Lower lobe of right lung (tissue), 2 donors: ENCODE measurements around the gene INTS7. TPM values are rescaled to one million over a fixed set of nuclear protein-coding genes. Genes with fewer than 3 reads are reported as not detected.
"Not testable (repeated sequence)": the region's sequence is repeated elsewhere in the genome, so short reads cannot be mapped to it uniquely, and the experiment has no call there.

Source experiments
- ATAC-seq, 2 donors: fragments of 200-7000 bp; cut with Tn5 transposase; one replicate each; pipeline ENCODE4 v1.9.1; 2020 to 2022; ENCODE audit warnings: mild to moderate bottlenecking in 2 of 2, moderate library complexity in 2 of 2
- DNase-seq: peaks from one replicate; pipeline ENCODE4 v3.0.0-alpha.2; 2020
- H3K27ac ChIP-seq: fragments of 200-600 bp; one replicate; pipeline ENCODE4 v1.8.0; 2022
- H3K27me3 ChIP-seq: fragments of 200-600 bp; one replicate; pipeline ENCODE4 v1.8.0; 2022; ENCODE audit warnings: low read depth
- H3K36me3 ChIP-seq: fragments of 200-600 bp; one replicate; pipeline ENCODE4 v1.8.0; 2022; ENCODE audit warnings: mild to moderate bottlenecking
- H3K4me1 ChIP-seq: fragments of 200-600 bp; one replicate; pipeline ENCODE4 v1.8.0; 2022
- H3K4me3 ChIP-seq: fragments of 200-600 bp; one replicate; pipeline ENCODE4 v1.8.0; 2022; ENCODE audit warnings: mild to moderate bottlenecking
- H3K9me3 ChIP-seq: fragments of 200-600 bp; one replicate; pipeline ENCODE4 v1.8.0; 2022
- CTCF ChIP-seq: fragments of 200-600 bp; IDR thresholded peaks from one replicate; pipeline ENCODE4 v1.8.0; 2022; ENCODE audit warnings: antibody characterized with exemption, mild to moderate bottlenecking
- intact Hi-C: fragments of 100-400 bp; cut with DNase I; formaldehyde crosslinking; loops from one replicate; pipeline ENCODE4 v1.11.0; 2022
- total RNA-seq: library from RNA; stranded (reverse); fragmentation: NEBNext Ultra II Directional; extraction: Animal tissue kit (Norgen Biotek cat#: 25700); gene quantifications from one replicate; pipeline ENCODE4 v1.2.1, GENCODE V29; 2021
- donor health status: DM: no; HTN: yes; CAD: no; lungs with severe emphysema.

INTS7 gene
- total RNA-seq, 1 donor from 2014 or later = 17.1 TPM

- Histone ChIP-seq H3K36me3 (peaks cover 15% of the 10 kb centered on the region), H3K27me3 (no peaks in the 10 kb centered on the region), H3K4me1 (no peaks in the 10 kb centered on the region), H3K4me3 (no peak overlapping the region), H3K27ac (no peak overlapping the region), H3K9me3 (no peaks in the 10 kb centered on the region)
- ATAC-seq (no peak), DNase-seq (no peak)
- intact Hi-C loops = no loop called here
- TF ChIP-seq CTCF = no peak
Observed at GRCh38 chr1:211947396-211948295, 87.7 kb downstream of the INTS7 start.

GRCh38 chr1:211944733-211945500 is 90.4 kb downstream of the INTS7 start:
- intact Hi-C loops = no loop called here
- Histone ChIP-seq H3K27me3 (no peaks in the 10 kb centered on the region), H3K36me3 (peaks cover 7% of the 10 kb centered on the region), H3K4me1 (no peaks in the 10 kb centered on the region), H3K27ac (no peak overlapping the region), H3K4me3 (no peak overlapping the region), H3K9me3 (no peaks in the 10 kb centered on the region)
- DNase-seq (no peak), ATAC-seq (peak; percentile 71 to 75)
- peak; percentile 30 for TF ChIP-seq CTCF

GRCh38 chr1:211942583-211942982 is 92.8 kb downstream of the INTS7 start:
- intact Hi-C loops = no loop called here
- Histone ChIP-seq H3K27ac (no peak overlapping the region), H3K9me3 (no peaks in the 10 kb centered on the region), H3K4me3 (no peak overlapping the region), H3K4me1 (peaks cover 10% of the 10 kb centered on the region), H3K36me3 (peaks cover 7% of the 10 kb centered on the region), H3K27me3 (no peaks in the 10 kb centered on the region)
- DNase-seq = no peak
- no peak for ATAC-seq
- TF ChIP-seq CTCF = no peak

- peak in 1 of 2 donors; percentile 29 for ATAC-seq
- TF ChIP-seq CTCF = no peak
- Histone ChIP-seq H3K27me3 (no peaks in the 10 kb centered on the region), H3K4me1 (peaks cover 10% of the 10 kb centered on the region), H3K27ac (no peak overlapping the region), H3K36me3 (peaks cover 7% of the 10 kb centered on the region), H3K4me3 (no peak overlapping the region), H3K9me3 (no peaks in the 10 kb centered on the region)
- no peak for DNase-seq
- intact Hi-C loops = no loop called here
Observed at GRCh38 chr1:211939876-211940468, 95.4 kb downstream of the INTS7 start.

GRCh38 chr1:211938561-211938997 is 96.8 kb downstream of the INTS7 start:
- Histone ChIP-seq H3K4me3 (peak overlapping the region; percentile 27), H3K4me1 (peaks cover 10% of the 10 kb centered on the region), H3K27ac (no peak overlapping the region), H3K9me3 (no peaks in the 10 kb centered on the region), H3K27me3 (no peaks in the 10 kb centered on the region), H3K36me3 (no peaks in the 10 kb centered on the region)
- no peak for DNase-seq
- intact Hi-C loops = no loop called here
- TF ChIP-seq CTCF = no peak
- ATAC-seq = peak in 1 of 2 donors; percentile 58

- intact Hi-C loops, DNase-seq, H3K4me3 ChIP-seq, H3K27ac ChIP-seq, H3K36me3 ChIP-seq, H3K27me3 ChIP-seq, H3K4me1 ChIP-seq, H3K9me3 ChIP-seq, ATAC-seq: not testable (repeated sequence)
Observed at GRCh38 chr1:211937422-211937821, 97.9 kb downstream of the INTS7 start.
